Activated T-cell treated with anti-CD3 and anti-CD28 coated beads for 48 hours (primary cell): Measurements from ENCODE around the gene ORM2.

Experiments used
- DNase-seq: peaks from one replicate; pipeline ENCODE4 v3.0.0-alpha.2; 2020; ENCODE audit warnings: low read depth

Gene ORM2

DNA sequence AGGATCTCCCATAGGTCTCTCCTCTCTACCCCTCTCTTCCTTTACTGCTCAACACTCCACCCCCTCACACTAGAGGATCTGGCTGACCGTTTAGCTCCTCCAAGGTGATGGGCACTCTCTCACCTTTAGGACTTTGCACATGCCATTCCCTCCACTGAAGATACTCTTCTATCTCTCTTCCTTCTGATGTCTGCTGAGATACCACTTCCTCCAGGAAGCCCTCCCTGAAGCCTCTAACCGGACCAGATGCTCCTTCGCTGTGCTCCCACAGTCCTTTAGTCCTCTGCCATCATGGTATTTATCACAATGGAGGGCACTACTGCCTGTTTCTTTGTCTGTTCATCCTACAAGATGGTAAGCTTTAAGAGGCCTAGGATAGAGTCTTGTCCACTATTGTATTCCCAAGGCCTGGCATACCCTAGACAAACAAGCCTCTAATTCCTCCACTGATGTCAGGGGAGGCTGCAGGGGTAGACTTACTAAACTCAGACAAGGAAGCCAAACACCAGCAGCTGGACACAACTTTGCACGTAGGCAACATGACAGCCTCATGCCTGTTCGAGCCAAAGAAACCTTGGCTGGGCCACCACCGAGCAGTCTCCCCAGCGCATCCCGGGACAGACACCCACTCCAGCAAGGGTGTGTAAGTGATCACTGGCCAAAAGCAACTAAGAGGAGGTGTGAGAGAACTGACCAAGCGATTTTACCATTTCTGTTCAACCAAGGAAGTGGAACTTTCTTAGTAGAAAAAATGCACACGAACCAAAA, 20.2 kb downstream of the ORM2 start:
- DNase-seq: no peak

DNA sequence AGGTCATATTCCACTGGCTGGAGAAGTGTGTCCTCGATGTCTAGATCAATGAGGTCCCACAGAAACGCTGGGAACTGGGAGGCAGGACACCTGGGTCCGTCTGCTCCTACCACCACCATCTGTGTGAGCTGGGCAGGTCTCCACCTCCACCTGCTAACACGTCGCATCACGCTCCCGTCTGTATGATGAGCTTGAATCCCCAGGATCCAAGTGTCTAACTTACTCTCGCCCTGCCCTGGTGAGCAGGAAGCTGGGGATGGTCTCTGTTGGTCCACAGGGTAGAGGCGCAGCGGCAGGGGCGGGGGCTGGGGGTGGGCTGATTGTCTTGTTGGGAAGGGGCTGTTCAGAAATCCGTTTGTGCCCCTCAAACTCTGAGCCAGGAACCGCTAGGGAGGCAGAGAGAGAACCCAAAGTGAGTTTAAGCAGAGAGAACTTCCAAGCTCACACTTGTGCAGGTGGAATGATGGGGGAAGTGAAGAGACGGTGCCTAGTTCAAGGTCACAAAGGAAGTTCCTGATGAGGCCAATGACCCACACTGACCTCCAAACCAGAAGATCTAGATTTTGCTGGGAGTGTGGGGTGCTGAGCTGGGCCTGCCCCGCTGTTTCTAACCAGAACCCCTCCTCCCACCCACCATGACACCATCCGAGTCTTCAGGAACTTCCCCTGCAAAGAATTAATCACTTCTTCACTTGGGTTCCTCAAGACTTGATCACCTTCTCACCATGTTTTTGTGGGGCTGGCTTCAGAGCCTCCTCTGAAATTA, 21.1 kb downstream of the ORM2 start:
- DNase-seq: no peak

DNA sequence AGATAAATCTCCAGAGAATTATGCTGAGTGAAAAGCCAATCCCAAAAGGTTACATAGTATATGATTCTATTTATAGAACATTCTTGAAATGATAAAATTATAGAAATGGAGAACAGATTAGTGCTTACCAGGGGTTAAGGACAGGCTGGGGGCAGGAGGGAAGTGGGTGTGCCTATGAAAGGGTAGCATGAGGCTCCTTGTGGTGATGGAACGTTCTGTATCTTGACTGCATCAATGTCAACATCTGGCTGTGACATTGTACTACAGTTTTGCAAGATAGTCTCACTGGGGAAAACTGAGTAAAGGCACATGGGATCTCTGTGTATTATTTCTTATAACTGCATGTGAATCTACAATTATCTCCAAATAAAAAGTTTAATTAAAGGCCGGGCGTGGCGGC, 22.3 kb downstream of the ORM2 start:
- DNase-seq: no peak

DNA sequence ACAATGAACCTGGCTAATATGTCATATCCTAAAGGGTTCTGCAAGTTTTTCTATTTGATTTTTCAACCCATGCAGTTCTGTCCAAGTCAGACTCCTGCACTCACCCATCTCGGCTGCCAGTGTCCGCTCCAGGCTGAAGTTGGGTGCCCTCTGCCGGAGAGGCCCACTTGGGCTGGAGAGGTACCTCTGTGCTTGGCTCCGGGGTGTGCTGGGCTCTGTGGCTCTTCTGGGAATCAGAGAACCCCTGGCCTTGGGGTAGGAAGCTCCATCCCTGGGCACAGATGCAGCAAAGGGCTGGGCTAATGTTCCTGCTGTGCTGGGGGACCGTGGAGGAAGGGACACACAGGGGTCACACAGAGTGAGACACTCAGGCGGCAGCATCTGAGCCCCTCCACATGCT, 26.2 kb downstream of the ORM2 start:
- no peak for DNase-seq

DNA sequence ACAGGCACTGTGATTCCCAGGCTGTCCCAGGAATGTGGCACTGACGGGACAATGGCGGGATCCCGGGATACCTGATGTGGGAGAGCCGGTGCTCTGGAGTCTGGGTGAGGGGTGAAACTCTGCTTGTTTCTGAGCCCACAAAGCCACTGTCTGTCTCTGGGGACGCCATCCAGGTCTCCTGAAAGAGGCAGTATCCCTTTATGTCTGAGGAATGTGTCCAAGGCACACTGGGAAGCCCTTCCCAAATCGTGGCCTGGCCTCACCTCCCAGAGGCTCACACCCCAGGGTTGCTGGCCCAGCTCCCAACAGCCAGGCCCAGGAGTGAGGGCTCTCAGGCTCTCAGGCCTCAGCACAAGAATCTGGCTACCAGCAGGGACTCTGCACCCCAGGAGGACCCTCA, 27.1 kb downstream of the ORM2 start:
- no peak for DNase-seq

DNA sequence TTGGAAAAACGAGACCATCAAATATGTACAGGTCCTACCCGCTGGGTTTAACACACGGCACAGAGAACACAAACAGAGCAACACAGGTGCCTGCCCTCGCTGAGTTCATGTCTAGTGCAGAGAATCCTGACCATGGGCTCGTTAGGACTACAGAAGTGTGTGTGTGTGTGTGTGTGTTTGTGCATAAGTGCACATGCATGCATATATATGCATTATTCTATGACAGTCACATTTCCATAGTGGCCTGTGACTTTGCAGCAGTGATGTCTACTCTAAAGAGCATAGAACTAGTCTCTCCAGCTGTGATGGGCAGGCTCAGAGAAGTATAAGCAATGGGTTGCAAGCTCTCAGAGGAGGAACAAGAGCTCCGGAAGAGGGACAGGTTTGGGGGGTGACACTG, 27.7 kb downstream of the ORM2 start:
- no peak for DNase-seq

DNA sequence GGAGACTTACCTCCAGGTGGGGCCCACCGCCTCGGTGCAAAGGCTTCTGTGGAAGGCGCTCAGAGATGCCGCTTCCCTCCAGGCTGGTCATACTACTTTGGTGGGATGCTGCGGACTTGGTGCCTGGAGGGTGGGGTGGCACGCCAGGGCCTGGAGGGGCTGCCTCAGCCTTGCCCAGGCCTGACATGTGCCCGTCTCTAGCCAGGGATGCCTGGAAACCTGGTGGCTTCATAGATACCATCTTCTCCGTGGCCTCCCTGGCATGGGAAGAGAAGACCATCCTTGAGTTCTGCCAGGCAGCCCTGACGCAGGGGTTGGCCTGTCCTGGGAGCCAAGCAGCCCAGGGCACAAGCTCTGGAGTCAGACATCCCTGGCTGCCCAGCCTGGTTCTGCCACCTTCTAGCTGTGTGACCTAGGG, 28.3 kb downstream of the ORM2 start:
- DNase-seq: no peak

DNA sequence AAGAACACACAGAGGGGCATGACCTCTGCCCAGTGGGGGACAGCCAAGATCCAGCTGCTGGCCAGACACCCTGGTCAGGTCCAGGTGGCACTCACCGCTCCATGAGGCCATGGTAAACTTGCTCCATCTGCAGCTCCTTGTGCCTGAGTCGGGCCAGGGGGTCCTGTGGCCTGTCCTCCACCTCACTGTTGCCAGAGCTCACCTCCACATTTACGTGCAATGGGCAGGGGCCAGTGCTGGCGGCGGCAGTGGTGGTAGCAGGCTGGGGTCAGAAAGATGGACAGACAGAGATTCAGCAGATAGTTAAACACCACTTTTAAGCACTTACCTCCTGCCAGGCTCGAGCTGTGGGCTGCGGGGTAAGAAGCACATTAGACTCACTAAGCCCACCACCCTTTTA, 30.1 kb downstream of the ORM2 start:
- DNase-seq: no peak

DNA sequence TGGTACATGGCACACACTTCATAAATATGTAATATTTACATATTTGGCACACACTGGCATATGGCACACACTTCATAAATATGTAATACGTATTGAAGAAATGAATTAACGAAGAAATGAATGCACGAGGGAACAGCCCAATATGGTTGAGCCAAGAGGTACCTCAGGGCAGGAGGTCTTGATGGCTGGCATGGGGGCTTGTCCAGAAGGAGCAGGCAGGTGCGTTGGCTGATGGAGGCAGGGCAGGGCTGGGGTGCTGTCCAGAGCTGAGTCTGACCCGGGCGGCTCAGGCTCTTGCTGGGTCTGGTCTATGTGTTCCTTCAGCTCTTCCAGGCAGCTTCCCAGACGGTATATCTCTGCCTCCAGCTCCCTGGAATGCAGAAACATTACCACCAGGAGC, 31.9 kb downstream of the ORM2 start:
- no peak for DNase-seq

DNA sequence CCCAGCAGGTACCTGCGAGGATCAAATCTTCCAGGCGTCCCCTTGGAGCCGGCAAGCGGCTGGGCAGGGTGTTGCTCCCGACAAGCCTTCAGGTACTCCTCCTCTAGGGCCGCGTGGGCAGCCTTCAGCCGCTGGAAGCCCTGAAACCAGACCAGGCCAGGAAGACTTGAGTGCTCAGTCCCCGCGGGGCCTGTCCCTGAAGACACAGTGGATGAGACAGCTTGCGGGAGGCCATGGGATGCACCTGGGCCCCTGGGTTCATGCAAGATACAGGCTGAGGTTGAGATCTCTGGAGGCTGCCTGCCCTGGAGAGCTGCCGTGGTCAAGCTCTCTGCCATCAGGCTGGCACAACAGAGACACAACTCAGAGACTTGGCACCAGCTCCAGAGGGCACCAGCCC, 32.7 kb downstream of the ORM2 start:
- DNase-seq: no peak

DNA sequence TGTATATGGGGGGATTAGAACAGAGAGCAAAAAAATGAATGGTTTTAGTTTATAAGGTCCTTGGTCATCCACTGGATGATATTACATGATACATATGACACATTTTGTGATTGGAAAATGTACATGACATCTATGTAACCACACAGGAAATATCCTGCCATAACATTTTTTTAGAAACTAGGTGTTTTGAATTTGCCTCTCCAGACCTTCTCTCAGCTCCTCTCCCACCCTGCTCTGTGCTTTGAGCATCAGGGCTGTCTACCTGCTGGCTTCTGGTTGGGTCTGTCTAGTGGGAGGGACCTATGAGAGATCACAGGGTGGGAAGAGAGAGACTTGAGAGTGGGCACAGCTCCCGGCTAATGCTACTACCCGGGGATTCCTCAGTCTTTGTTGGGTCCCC, 33.8 kb downstream of the ORM2 start:
- DNase-seq: no peak

DNA sequence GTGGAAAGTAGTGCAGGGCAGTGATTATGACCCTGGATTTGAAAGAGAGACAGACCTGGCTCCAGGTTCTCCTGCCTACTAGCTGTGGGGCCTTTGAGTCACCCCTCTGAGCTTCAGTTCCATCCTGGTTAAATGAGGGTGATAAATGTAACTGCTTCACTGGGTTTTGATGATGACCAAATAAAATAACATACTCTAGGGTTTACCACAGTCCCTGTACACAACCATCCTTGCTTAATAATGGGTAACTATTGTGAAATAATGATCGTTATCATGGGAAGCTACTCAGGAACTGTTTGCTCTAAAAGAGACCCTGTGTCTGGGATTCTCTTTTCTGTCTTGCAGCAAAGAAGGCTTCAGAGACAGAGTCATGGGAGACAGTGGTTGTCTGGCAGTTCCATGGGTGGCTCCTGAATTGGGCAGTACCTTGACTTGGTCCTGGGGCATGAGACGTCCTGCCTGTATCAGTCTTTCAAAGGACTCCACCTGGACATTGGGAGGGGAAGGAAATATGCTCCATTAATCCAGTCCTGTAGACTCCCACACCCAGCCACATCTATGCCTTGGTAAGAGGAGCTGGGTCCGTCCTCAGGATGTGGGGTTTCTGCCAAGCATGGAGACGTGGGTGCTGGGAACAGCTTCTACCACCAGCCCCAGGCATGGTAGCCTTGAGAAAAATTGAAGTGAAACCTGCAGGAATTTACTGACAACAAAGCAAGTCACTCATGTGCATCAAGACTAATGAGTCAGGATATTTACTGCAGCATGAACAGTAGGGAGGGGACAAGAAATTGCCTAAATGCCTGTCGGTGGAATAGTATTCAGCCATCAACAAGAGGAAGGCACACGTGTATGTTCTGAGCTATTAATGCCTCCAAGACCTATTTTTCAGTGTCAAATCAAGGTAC, 34.7 kb downstream of the ORM2 start:
- DNase-seq: no peak

DNA sequence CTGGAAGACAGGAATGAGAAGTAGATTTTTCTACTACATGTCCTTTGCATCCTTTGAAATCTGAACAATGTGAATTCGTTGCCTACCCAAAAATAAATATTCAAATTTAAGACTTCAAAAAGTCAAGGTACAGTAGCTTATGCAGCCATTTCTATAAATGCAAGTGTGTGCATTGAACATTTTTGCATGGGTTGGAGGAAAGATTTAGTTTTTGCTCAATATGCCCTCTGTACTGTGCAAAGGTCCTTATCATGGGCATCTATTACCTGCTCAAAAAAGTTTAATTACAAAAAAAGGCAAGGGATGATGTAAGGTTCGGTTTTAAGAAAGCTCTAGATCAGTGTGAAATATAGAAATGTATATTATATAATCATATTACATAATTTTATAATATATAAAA, 35.5 kb downstream of the ORM2 start:
- no peak for DNase-seq

DNA sequence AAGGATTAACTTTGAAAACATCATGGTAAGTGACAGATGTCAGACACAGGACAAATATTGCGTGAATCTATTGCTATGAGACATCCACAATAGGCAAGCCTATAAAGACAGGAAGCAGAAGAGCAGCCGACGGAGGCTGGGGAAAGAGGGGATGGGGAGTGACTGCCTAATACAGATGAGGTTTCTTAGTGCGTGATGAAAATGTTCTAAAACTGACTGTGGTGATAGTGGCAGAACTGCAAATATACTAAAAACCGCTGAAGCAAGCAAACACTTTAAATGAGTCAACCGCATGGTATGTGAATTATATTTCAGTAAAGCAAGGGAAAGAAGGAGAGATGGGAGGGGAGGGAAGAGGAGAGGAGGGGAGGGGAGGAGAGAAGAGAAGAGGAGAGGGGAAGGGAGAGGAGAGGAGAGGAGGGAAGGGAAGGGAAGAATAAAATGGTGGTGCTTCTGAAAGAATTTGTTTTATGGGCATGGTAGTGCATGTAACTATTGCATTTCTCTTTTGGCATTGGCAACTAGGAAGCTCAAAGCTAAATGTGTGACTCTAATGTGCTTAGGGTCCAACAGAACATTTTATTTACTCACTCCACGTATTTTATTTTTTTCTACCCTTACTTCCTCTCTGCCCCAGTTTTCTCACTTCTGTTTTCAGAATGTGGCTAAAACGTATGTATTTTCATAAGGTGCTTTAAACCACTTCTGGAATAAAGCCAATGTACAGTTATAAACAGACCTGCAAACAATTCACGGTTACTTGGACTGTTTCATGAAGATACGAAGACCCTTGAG, 36.9 kb downstream of the ORM2 start:
- DNase-seq: no peak

DNA sequence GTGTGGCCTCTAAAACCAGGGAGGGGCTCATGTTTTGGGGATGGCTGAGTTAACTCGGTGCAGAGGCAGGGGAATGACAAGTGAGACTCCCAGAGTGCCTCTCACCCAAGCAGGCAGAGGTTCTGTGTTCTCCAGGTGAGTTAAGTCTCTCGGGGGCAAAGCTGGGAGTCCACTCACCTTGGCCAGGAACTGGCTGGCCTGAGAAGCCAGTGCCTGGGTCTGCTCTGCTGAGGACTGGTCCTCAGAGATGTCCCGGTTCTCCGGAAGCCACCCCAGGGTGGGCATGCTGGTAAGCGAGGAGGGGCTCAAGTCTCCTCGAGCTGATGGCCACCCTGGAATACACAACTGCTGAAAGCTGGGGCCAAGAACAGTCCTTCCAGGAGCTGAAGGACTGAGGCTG, 37.7 kb downstream of the ORM2 start:
- DNase-seq: no peak

DNA sequence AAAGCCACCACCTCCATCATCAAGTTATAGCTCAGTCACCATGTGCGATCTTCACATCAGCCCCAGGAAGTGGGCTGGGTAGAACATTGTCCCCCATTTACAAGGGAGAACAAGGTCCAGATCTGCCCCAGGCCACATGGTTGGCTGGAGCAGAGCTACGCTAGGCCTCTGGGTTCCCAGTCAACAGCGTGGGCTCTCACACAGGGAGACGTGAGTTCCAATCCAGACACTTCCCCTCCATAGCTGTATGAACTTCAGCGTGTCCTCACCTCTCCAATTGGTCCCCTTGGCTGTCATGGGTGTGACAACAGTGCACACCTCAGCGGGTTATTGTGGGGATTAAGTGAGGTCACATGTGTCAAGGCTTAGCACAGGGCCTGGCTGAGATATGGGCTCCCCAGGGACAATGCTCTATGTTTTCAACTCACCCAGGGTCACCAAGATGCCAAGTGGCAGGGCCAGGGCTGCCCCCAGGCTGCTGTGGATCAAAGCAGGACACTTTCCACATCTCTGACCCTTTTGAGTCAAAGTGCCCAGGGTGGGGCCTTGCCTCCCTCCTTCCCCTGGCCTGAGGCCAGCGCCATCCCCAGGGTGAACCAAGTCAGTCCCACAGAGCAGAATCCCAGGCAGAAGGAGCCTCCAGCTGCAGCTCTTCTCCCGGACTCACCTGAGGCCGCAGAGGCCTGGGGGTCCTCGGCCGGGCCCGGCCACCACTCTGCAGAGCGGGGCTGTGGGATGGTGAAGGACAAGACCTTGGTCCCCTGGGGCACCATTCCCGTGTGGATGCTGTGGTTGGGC, 38.3 kb downstream of the ORM2 start:
- DNase-seq: no peak

DNA sequence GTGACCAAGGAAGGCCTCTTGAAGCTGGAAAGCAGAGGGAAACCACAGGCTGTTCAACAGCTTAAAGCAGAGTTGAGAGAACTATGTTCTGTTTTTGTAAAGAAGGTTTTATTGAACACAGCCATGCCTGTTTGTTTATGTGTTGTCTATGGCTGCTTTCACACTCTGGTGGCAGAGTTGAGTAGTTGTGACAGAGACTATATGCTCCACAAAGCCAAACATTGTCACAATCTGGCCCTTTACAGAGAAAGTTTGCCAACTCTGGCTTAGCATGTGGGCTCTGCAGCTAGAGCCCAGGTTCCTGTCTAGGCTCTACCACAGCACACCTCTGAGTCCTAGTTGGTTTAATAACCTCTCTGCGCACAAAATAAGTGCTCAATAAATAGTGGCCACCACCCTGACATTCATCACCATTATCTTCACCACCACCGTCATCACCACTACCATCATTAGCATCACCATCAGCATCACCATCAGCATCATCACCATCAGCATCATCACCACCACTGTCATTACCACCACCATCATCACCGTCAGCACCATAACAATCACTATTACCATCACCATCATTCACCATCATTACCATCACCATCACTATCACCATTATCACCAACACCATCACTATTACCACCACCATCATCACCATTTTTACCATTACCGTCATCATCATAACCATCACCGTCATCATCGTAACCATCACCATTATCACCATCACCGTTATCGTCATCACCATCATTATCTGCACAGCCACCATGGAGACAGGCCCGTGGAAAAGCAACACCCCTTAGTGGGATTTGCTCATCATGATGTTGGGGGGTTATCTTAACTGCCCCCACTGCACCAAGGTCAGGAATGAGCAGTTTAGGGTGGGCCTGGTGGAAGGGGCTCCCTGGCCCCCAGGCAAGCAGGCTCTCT, 39.8 kb downstream of the ORM2 start:
- DNase-seq: no peak

DNA sequence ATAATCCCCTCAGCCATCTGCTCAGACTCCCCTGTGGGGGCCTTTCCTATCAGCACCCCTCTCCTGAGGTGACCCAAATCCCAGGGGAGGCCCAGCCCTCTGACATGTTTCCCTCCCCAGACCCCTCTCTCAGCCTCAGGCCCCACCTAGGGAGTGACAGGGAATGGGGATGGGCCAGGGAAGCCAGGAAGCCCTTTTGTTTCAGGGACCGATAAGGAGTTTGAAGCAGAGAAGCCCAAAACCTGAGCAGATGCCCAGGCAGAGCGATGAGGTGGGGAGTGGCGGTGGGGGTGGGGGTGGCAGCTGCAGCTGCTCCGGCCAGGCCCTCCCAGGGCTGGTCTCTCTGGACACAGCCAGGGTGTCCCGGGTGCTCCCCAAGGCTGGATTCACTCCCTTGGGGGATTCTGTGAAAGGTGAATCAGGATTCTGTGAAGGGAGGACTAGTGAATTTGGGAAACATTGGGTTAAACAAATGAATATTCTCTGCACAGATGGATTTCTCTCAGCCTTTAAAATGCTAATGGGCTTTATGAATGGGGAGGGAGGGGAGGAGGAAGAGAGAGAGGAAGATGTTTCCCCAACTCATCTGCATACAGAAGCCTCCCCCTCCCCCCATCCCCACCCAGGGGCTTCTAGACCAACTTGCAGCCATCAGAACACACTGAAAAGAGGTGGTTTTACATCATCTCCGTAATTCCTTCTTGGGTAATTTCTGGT, 40.7 kb downstream of the ORM2 start:
- no peak for DNase-seq

DNA sequence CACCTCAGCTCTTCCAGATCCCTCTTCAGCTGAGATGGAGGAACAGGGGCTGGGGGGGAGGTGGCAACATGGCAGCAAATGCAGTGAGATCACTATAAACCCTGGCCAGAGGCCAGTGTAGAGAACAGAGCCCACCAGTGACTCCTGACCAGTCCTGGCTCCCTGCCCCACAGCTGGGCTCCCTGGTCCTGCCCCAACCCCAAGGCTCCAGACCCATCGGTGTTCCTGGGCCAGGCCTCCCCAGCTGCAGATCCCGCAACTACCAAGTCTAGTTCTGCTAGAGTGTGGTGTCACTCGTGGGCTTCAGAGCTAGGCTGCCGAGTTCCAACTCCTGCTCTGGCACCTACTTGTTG, 41.3 kb downstream of the ORM2 start:
- no peak for DNase-seq
